Cardiac septum (tissue), 1 donor: ENCODE data around the gene ANP32D. TPM values are rescaled to one million over a fixed set of nuclear protein-coding genes. Genes with fewer than 3 reads are reported as not detected.
"Not testable (repeated sequence)": the region's sequence is repeated elsewhere in the genome, so short reads cannot be mapped to it uniquely, and the experiment has no call there.

ENCODE experiments used
- DNase-seq: peaks from one replicate; pipeline ENCODE4 v3.0.0-alpha.2; 2020; ENCODE audit warnings: low spot score
- intact Hi-C: fragments of 100-400 bp; cut with DNase I; formaldehyde crosslinking; loops from one replicate; pipeline ENCODE4 v1.14.0; 2022
- long read RNA-seq: library from polyadenylated mRNA; unstranded; transcript quantifications from one replicate; pipeline ENCODE4 v2.0.0, GENCODE V29; 2021
- total RNA-seq: library from RNA; stranded (reverse); fragmentation: NEBNext Ultra II Directional; extraction: Animal tissue kit (Norgen Biotek cat#: 25700); gene quantifications from one replicate; pipeline ENCODE4 v1.2.1, GENCODE V29; 2021
- donor health status: DM: no; HTN: no; CAD: no.

The ANP32D gene
- not detected for total RNA-seq
- long read RNA-seq: 0 reads

DNA sequence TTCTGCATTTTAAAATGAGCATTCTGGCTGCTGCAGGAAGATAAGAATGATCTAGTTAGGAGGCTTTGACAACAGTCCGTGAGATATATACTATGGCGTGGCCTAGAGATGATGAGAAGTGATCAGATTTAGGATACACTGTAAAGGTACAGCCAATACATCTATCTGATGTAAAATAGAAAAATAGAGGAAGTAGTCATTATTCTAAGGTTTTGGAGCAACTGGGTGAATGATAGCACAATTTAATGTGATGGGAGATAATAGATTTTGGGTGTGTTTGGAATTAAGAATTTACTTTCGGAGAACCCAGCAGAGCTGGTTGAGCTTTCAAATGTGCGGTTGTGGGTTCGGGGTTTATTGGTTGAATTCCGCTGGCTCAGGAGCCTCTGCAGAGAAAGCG is at the start of gene ANP32D:
ANP32D (plus strand) TSS at position 301 of the 400 bp plus-strand sequence. CDS start 106 bp downstream, outside the sequence.
- DNase-seq: no peak
- intact Hi-C loops: no loop called here

DNA sequence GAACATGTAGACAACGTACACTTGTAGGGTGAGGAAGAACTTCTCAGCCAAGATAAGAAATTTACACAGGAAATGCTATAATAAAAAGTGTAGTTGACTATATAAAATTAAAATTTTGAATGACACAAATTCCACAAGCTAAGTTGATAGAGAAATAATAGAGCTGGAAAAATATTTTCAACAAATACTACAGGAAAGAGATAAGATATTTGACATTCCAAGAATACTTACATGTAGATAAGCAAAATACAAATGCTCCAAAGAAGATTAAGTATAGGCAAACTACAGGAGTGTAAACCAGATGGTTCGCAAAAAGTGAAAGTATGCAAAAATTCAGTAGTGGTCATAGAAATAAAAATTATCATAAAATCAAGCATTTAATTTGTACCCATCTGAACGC is 49.2 kb upstream of the ANP32D start:
- intact Hi-C loops: no loop called here
- DNase-seq: no peak

DNA sequence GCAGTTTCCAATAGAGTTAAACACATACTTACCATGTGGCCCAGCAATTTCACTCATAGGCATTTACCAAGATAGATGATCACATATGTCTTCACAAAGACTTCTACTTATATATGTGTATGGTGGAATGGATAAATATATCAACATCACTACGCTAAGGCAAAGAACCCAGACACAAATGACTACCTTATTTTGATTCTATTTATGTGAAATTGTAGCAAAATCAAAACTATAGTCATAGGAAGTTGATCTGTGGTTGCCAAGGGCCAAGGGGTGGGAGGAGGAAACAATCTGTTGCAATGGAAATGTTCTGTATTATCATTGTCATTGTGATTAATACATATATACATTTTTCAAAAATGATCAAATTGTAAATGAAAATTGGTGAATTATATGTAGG is 47.7 kb upstream of the ANP32D start:
- no peak for DNase-seq
- intact Hi-C loops: no loop called here

DNA sequence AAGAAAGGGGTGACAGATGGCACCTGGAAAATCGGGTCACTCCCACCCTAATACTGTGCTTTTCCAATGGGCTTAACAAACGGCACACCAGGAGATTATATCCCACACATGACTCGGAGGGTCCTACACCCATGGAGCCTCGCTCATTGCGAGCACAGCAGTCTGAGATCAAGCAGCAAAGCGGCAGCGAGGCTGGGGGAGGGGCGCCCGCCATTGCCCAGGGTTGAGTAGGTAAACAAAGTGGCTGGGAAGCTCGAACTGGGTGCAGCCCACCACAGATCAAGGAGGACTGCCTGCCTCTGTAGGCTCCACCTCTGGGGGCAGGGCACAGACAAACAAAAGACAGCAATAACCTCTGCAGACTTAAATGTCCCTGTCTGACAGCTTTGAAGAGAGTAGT is 38.3 kb upstream of the ANP32D start:
- DNase-seq, intact Hi-C loops: not testable (repeated sequence)

DNA sequence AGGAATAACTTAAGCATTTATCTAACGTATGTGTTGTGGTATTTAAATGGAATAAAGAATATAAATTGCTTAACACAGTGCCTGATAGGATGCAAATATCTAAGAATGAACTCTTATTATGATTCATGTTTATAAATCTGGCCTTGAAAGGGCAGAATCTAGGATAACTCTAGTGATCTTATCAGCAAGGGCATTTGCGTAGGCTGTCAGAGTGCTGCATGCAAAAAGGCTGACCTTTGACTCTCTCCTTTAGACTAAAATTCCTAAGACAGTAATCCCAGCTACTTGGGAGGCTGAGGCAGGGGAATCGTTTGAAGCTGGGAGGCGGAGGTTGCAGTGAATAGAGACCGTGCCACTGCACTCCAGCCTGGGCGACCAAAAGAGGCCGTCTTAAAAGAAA is 31.3 kb upstream of the ANP32D start:
- intact Hi-C loops: loop anchor here (10.0 kb wide), 1 partner anchor 246 kb away; no protein-coding TSS in a partner anchor
- no peak for DNase-seq

DNA sequence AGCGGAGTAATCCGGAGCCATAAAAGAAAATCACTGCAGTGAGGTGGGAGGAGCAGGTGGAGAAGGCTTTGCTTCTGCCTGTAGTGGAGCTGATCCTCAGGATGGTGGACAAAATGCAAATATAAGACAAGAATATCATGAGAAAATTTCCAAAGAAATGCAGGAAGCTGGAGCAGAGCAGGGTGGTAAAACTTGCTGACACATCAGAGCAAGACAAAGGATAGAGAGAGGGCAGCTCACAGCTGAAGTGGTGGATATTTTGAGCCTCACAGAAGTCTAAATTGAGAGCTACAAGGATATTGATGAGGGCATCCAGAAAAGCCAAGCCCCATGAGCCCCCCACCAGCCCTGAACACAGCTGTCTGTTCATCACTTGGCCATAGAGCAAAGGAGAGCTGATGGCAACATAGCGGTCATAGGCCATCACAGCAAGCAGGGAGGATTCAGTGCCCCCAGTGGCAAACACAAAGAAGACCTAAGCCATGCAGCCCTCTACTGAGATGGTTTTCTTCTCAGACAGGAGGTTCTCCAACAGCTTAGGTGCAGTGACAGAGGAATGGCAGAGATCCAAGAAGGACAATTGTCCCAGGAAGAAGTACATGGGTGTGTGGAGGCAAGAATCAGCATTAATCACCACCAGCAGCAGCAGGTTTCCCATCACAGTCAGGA is 30.0 kb upstream of the ANP32D start:
- no peak for DNase-seq
- intact Hi-C loops: loop anchor here (10.0 kb wide), 1 partner anchor 248 kb away; no protein-coding TSS in a partner anchor

DNA sequence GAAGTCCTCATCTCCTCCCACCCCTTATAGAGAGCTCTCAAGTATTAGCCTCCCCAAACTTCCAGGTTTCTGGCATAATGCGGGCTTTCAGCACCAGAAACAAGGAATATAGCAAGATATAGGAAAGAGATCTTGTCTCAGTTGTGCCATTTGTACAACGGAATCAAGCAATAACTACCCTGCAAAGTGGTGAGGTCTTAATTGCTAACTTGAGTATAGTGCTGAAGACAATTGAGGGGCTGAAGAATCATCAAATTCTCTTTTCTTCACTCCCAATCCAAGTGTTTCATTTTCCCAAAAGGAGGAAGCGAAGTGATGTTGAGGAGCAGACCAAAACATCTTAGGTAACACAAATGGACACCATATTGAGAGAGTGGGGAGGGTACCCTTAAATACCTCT is 26.8 kb upstream of the ANP32D start:
- intact Hi-C loops: loop anchor here (10.0 kb wide), 1 partner anchor 251 kb away; no protein-coding TSS in a partner anchor
- DNase-seq: no peak

DNA sequence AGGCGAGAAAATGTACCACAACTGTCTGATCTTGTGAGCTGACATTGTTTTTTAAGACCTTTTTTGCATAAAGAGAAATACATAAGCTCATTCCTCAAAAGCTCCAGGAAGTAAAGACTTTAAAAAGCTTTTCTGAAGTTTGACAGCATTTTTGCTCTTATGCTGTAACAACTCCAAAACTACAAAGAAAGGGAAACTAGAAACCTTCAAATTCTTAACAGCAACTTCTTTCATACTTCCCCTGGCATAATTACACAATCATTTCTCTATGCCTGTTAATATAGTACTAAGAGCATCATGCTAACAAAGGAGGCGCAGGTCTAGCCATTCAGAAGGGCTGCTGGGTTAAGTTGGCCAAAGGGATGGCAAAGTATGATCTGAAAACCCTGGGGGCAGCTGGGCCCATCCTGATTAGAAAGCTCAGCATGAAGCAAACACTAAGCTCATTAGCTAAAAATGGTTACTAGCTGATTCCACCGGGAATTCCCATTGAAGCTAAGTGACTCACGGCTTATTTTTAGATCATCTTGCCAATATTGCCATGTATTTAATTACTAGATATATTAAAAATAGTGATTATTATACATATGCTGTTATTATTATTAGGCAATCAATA is 26.1 kb upstream of the ANP32D start:
- DNase-seq: no peak
- intact Hi-C loops: loop anchor here (10.0 kb wide), 1 partner anchor 251 kb away; no protein-coding TSS in a partner anchor

DNA sequence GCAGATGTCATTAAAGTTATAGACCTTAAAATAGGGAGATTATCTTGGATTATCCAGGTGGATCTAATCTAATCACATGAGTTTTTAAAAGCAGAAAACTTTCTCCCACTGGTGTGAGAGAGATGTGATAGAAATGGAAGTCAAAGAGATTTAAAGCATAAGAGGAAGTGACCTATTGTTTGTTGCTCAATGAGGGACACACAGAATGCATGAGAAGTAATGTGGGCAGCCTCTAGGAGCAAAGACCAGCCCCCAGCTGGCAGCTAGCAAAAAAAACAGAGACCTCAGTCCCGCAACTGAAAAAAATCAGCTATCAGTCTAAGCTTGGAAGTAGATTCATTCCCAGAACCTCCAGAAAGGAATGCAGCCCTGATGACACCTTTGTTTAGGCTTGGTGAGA is 24.6 kb upstream of the ANP32D start:
- intact Hi-C loops: loop anchor here (10.0 kb wide), 1 partner anchor 253 kb away; no protein-coding TSS in a partner anchor

DNA sequence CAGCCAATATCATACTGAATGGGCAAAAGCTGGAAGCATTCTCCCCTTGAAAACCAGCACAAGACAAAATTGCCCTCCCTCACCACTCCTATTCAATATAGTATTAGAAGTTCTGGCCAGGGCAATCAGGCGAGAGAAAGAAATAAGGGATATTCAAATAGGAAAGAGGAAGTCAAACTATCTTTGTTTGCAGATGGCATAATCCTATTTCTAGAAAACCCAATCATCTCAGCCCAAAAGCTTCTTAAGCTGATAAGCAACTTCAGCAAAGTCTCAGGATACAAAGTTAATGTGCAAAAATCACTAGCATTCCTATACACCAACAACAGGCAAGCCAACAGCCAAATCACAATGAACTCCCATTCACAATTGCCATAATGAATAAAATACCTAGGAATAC is 21.0 kb upstream of the ANP32D start:
- no peak for DNase-seq
- intact Hi-C loops: no loop called here

More for the DNA sequence above, 24.6 kb upstream of the ANP32D start:
- no peak for DNase-seq

DNA sequence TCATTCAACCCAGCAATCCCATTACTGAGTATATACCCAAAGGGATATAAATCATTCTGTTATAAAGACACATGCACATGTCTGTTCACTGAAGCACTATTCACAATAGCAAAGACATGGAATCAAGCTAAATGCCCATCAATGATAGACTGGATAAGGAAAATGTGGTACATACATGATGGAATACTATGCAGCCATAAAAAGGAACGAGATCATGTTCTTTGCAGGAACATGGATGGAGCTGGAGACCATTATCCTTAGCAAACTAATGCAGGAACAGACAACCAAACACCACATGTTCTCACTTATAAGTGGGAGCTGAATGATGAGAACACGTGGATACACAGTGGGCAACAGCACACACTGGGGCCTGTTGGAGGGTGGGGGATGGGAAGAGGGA is 19.4 kb upstream of the ANP32D start:
- intact Hi-C loops, DNase-seq: not testable (repeated sequence)

DNA sequence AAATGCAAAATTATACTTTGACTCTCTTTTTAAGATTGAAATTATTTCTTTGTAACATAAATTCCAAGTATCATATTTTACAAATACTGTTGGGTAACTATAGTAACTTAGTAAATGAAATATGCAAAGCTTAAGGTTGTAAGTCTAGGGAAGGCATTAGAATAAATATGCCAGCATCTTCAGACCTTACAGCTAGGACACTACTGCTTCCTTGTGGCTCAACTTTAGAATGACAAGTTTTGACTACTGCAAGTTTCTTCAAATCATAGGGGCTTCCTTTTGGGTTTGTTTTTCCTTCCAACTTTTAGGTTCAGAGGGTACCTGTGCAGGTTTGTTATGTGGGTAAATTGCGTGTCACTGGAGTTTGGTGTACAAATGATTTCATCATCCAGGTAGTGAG is 17.7 kb upstream of the ANP32D start:
- DNase-seq: no peak
- intact Hi-C loops: no loop called here

DNA sequence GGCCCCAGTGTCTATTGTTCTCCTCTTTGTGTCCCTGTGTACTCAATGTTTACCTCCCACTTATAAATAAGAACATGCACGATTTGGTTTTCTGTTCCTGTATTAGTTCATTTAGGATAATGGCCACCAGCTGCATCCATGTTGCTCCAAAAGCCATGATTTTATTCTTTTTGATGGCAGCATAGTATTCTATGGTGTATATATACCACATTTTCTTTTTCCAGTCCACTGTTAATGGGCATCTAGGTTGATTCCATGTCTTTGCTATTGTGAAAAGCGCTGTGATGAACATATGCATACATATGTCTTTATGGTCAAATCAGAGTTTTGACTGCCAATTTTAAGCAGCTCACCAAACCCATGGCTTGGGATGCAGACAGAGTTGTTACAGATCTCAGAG is 17.2 kb upstream of the ANP32D start:
- intact Hi-C loops: no loop called here
- no peak for DNase-seq

DNA sequence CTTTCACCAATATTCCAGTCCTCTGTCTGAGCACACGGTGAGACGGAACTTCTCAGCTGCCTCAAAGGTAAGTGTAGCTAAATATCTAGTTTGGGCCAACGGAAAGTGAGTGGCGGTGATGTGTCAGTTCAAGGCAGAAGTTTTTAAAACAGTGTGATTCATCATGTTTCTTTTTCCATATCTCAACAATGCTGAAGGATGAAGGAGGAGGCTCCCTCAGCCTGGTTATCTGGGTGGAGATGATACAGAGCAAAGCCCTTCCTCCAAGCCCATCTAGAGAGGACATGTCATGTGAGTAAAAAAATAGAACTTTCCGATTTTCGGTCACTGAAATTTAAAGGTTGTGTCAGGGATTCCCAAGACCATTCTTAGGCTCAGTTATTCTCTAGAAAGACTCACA is 13.1 kb upstream of the ANP32D start:
- no peak for DNase-seq
- intact Hi-C loops: no loop called here

DNA sequence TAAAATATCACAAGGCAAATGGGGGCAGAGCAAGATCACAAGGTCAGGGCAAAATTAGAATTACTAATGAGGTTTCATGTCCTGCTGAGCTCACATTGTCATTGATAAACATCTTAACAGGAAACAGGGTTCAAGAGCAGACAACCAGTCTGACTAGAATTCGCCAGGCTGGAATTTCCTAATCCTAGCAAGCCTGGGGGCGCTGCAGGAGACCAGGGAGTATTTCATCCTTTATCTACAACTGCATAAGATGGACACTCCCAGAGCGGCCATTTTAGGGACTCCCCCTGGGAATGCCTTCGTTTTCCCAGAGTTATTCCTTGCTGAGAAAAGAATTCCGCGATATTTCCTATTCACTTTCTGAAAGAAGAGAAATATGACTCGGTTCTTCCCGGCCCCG is 3.3 kb upstream of the ANP32D start:
- DNase-seq, intact Hi-C loops: not testable (repeated sequence)

DNA sequence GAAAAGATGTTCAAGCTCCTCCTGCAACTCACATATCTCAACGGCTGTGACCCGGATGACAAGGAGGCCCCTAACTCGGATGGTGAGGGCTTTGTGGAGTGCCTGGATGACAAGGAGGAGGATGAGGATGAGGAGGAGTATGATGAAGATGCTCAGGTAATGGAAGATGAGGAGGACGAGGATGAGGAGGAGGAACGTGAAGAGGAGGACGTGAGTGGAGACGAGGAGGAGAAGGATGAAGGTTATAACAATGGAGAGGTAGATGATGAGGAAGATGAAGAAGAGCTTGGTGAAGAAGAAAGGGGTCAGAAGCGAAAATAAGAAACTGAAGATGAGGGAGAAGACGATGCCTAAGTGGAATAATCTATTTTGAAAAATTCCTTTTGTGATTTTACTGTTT is 702 bp downstream of the ANP32D start:
- DNase-seq: no peak
- intact Hi-C loops: no loop called here

DNA sequence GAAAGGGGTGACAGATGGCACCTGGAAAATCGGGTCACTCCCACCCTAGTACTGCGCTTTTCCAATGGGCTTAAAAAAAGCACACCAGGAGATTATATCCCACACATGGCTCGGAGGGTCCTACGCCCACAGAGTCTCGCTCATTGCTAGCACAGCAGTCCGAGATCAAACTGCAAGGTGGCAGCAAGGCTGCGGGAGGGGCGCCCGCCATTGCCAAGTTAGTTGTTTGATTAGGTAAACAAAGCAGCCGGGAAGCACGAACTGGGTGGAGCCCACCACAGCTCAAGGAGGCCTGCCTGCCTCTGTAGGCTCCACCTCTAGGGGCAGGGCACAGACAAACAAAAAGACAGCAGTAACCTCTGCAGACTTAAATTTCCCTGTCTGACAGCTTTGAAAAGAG is 2.1 kb downstream of the ANP32D start:
- intact Hi-C loops, DNase-seq: not testable (repeated sequence)

DNA sequence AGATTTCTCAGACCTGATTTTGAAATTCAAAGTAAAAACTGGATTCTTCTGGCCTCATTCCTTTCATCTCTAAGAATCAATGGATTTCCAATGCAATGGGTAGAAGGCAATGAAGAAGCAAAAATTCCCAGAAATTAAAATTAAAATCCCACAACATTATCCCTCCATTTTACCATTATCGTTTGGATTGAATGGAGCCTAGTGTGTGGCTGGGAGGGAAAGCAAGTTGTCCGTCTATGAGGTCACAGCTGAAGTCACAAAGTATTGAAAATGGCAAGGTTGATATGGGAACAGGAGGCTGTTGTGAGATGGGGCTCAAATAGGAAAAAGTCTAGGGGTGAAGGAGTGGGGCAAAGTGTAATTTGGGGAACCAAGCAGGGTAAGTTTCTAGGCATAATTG is 9.8 kb downstream of the ANP32D start, which contains the start of gene C12orf54:
C12orf54 (plus strand) TSS at position 301 of the 400 bp plus-strand sequence. CDS start 799 bp downstream, outside the sequence.
- no peak for DNase-seq
- intact Hi-C loops: no loop called here

DNA sequence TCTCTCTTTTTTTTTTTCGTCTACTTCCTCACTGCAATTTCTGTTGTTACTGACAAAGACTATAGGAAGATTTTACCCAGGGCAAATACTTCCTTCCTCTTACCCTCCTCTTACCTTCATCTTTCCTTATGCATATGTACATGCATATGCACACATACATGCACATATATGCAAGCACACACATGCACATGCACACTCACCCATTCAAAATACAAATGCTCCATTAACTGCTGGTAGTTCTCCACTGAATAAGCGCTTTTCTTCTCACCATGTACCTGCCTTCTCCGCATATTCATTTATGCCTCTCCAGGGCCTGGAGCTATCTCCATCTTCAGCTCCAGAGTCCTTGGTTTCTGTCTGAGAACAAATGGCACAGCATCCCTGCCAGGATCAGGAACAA is 10.6 kb downstream of the ANP32D start:
- intact Hi-C loops: no loop called here
- no peak for DNase-seq

DNA sequence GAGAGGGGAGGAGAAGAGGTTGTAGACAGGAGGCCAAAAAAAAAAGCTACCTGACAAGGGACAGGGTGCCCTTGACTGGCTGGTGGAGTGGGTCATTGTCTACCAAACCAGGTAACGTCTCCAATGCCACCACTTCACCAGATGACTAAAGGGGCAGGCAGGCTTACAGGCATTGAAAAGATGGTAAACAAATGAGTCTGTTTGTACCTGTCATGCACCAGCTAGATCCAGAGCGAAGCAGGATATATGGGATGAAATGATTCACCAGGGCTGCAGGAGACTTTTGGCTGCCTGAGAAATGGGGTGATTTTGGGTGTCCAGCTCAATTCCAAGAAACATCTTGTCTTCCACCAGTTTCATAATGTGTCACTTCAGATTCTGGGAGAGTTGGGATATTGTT is 13.9 kb downstream of the ANP32D start:
- intact Hi-C loops: no loop called here
- no peak for DNase-seq

DNA sequence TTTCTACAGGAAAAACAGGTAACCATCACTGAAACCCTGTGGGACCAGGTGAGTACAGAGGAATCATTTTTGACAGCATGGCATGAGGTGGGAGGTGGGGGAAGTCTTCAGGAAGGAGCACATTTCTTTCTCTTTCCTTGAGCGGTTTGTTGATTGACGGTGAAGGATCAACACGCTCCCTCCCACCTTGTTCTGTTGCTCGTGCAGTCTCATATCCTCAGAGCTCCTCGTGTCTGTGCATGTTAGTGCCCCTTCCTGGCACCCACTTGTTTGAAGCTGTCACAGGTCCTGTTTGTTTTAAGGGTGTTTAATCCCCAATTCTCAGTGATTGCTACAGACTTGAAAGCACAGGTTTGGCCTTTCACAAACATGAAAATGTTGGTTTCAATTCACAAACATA is 14.3 kb downstream of the ANP32D start:
- no peak for DNase-seq
- intact Hi-C loops: no loop called here
